Neural cell (in vitro differentiated cells): Measurements from ENCODE around the gene NPC1.

Source experiments
- EP300 ChIP-seq: fragments of 450-650 bp; conservative IDR thresholded peaks from 2 replicates; pipeline ENCODE4 v1.6.1; 2014; ENCODE audit warnings: antibody characterized with exemption, mild to moderate bottlenecking, moderate library complexity; ENCODE audit not compliant: poor library complexity, severe bottlenecking
- EZH2 ChIP-seq: fragments of 200-600, 300-800 bp; shearing (Covaris generic), sonication (generic); IDR thresholded peaks from 2 replicates; pipeline ENCODE4 v1.6.1; 2014; ENCODE audit warnings: antibody characterized with exemption, low read length, borderline replicate concordance, mild to moderate bottlenecking; ENCODE audit not compliant: insufficient read depth, poor library complexity, severe bottlenecking
- MXI1 ChIP-seq: fragments of 450-650 bp; conservative IDR thresholded peaks from 2 replicates; pipeline ENCODE4 v1.6.1; 2014; ENCODE audit warnings: antibody characterized with exemption, mild to moderate bottlenecking; ENCODE audit not compliant: poor library complexity, severe bottlenecking
- POLR2AphosphoS5 ChIP-seq: IDR thresholded peaks from 2 replicates; pipeline ENCODE4 v1.6.1; 2012
- TF ChIP-seq, protein P1 (sequence below): fragments of 450-650 bp; IDR thresholded peaks from 2 replicates; pipeline ENCODE4 v1.5.1; 2014; ENCODE audit warnings: antibody characterized with exemption, mild to moderate bottlenecking, moderate library complexity; ENCODE audit not compliant: poor library complexity, severe bottlenecking

DNA sequence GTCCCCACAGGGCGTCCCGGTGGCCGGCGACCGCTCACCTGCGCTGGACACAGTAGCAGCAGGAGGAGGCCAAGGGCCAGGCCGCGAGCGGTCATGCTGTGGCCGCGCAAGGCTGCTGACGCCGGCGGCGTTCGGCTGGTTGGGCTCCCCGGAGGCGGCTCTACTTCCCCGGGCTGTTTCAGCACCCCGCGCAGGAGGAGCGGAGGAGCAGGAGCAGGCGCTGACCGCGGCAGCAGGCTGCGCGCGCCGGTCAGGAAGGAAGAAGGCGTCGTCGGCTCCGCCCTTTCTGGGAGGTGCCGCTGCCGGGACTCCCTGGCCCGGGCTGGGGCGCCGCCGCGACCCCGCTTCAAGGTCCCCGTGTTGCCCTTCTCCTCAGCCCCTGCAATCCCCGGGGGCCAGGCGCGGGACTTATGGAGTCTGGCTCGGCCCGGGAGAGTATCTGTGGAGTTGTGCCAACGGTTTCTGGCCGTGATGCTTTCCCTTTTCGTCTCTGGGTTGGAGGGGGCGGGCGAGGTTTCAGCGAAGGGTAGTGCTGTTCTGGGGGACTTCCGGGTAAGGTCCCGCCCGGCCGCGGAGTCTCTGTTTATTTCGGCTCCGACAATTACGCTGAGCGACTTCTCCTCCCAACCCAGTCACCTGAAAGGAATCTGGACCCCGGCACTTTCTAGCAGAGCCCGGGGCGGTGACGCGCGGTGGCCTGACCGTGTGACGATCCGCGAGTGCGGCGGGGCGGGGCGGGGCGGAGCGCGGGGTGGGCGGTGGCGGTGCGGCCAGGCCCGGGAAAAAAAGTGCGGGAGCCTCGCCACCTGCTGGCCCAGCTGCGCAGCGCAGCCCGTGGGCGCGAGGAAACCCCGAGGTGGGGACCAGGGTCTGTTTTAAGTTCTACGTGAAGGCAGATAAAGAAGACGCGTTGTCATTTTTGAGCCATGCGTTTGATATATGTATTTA, at the start of gene NPC1:
- no peak for TF ChIP-seq EZH2
- TF ChIP-seq, protein P1, sequence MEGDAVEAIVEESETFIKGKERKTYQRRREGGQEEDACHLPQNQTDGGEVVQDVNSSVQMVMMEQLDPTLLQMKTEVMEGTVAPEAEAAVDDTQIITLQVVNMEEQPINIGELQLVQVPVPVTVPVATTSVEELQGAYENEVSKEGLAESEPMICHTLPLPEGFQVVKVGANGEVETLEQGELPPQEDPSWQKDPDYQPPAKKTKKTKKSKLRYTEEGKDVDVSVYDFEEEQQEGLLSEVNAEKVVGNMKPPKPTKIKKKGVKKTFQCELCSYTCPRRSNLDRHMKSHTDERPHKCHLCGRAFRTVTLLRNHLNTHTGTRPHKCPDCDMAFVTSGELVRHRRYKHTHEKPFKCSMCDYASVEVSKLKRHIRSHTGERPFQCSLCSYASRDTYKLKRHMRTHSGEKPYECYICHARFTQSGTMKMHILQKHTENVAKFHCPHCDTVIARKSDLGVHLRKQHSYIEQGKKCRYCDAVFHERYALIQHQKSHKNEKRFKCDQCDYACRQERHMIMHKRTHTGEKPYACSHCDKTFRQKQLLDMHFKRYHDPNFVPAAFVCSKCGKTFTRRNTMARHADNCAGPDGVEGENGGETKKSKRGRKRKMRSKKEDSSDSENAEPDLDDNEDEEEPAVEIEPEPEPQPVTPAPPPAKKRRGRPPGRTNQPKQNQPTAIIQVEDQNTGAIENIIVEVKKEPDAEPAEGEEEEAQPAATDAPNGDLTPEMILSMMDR = peak; percentile 77
- peak; percentile 66 for TF ChIP-seq EP300
- TF ChIP-seq MXI1 = peak; percentile 74
- peak; percentile 67 for TF ChIP-seq POLR2AphosphoS5
